Measurements from ENCODE around the gene ITGB1BP1. TPM values are rescaled to one million over a fixed set of nuclear protein-coding genes. Genes with fewer than 3 reads are reported as not detected.

The ITGB1BP1 gene
- total RNA-seq, 2 donors from 2014 or later, result 43.1 to 51.3 TPM

DNA sequence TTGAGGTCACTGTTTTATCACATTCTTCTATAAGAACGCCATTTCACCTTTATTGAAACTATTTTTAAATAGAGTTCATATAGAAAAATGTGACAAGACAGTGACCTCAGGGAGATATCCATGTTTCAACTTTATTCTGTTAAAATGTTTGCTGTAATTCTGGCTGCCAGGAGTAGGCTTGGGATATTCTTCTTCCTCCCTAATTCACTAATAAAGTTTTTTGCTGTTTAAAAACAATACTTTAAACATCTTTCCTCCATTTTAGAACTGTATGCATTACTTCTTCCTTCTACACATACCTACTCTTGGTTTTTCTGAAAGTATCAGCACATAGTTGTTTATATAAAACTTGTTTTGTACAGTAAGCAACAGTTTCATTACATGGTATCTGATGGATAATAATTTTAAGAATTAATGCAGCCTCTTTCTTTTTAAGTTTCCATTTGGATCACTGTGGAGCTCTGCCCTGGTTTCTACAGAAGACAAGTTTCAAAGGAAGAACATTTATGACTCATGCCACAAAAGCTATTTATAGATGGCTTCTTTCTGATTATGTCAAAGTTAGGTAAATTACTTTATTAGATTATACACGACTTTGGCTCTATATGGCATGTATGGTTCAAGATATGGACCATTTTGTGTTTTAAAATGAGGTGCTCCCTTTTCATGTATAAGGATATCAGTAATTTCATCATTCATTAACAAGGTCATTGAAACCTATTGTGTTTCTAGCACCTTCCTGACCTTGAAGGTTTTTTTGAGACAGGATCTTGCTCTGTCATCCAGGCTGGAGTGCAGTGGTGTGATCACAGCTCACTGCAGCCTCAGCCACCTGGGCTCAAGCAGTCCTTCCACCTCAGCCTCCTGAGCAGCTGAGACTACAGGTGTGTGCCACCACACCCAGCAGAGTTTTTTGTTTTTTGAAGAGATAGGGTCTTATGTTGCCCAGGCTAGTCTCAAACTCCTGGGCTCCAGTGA lies 7.3 kb upstream of the ITGB1BP1 start:
- intact Hi-C loops (cut with DNase I, micrococcal nuclease), result no loop called here
- ATAC-seq (no peak), DNase-seq (no peak)

DNA sequence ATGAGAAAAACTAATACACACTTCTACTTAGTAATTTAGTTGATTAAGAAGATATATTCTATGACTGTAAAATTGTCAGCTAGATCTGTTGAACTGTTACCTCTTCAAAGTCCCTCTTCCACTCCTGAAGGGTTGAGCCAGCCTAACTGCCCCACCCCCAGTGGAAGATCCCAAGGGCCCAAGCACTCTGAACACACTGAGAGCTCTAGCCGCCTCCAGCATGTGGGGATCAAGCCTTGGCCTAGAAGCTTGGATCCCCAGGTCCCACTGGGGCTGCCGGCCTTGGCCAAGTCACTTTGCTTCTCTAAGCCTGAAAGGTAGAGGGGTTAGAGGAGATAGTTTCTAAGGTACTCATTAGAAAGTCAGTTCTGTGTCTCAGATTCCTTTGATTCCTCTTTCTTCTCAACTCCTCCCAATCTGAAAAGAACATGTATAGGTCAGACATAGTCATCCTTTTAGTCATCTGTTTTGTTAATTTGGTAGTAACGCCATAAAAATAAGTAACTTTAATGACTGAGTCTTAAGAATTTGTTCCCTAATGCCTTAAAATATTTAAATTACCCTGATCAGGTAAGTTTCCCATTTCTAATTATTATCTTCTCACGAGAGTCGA lies 5.7 kb upstream of the ITGB1BP1 start:
- DNase-seq (no peak), ATAC-seq (no peak)
- intact Hi-C loops (cut with DNase I, micrococcal nuclease), result no loop called here

DNA sequence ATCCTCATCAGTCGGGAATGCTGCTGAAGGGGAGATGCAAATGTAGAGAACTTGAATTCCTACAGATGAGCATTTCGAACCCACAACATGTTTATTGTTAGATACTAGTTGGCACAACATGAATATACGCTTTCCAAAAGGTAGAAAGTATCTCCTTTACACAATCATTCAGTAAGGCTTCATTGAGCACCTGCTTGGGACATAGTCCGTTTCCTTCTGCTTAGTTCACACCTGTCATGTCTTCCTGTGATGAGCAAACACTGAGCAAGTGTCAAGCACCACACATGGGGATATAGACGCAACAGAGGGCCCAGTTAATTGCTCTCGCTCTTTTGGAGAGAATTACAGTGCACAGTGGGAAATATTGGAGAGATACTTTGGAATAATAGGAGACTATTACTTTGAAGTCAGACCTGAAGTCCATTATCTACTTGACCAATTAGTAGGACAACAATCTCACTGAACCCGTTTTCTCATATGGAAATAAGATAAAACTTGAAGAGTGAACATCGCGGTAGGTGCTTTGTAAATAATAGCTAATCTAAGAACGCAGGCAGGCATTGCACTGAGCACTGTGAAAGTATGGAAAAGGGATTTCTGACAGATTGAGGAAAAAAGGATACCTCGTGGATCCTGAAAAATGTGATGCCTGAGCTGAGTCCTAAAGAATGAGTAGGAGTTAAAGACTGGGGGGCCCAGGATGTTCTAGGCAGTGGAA lies 1.3 kb upstream of the ITGB1BP1 start:
- intact Hi-C loops (cut with DNase I, micrococcal nuclease), result no loop called here
- ATAC-seq (no peak), DNase-seq (no peak)

DNA sequence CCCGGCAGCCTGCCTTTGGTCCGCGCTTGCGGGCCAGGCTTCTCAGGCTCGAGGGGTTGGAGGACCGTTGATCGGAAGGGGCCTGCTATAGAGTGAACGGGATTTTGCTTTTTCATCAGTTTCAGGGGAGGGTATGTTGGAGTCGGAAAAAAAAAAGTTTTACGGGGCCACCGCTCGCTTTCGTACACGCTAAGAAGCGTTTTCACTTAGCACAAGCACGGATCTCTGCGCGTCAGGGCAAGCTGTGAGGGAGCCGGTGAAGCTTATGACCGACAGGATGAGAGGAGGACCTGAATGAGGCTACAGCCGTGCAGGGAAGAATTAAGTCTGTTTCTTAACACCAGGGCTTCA lies 569 bp upstream of the ITGB1BP1 start:
- intact Hi-C loops (cut with DNase I, micrococcal nuclease), result no loop called here
- DNase-seq, result peak in 1 of 2 donors; percentile 35

DNA sequence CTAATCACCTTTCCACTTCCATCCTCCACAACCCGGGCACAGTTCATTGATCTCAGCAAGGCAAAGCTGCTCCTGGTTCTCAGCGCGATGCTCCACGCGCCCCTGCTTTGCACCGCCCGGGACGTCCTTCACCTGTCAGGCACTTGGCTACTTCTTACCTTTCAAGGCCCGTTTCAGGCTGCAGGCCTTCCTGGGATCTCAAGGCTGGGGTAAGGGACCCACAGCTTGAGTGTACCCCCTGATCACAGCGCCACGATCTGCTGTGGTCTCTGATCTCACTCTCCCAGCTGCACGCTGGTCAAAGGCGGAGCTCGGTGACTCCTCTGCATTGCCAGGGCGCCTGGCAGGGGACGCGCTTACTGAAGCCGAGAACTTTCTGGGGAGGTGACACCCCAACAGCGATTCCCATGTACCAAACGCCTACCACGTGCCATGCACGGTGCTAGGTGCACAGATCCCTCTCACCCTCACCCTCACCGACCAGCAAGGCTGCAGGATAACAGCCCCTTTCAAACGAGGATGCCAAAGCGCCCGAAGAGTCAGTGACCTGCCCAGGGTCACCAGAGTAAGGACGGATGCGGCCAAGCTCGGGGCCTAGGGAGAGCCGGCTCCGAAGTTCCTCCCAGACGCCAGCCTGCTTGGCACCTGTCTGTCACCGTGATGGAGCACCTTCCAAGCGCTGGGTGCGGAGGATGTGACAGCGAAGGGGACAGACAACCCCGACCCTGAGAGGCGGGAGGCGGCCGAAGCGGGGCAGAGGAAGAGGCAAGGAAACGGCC lies 818 bp downstream of the ITGB1BP1 start:
- peak; percentile 38 for ATAC-seq
- peak; percentile 46 to 57 for DNase-seq
- intact Hi-C loops (cut with DNase I, micrococcal nuclease), result no loop called here

More for the DNA sequence above, 569 bp upstream of the ITGB1BP1 start:
- ATAC-seq, result peak; percentile 17

DNA sequence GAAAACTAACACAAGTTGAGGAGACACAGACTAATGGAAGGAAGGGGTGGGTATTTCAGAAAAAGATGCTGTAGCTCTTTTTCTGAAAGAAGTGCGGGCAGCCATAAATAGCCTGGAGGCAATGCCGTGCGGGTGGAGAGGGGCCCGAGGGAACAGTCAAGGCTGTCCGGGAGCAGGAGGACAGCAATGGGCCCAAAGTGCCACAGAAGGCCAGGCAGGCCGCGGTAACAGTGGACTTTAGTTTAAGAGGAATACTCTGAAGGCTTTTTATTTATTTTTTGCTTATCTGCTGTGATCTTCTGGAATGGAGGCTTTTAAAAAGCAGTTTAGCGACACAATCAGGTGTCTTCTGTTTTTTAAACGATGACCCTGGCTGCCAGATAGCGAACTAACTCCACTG lies 2.8 kb downstream of the ITGB1BP1 start:
- DNase-seq, result no peak
- ATAC-seq, result no peak
- intact Hi-C loops (cut with DNase I, micrococcal nuclease), result no loop called here

DNA sequence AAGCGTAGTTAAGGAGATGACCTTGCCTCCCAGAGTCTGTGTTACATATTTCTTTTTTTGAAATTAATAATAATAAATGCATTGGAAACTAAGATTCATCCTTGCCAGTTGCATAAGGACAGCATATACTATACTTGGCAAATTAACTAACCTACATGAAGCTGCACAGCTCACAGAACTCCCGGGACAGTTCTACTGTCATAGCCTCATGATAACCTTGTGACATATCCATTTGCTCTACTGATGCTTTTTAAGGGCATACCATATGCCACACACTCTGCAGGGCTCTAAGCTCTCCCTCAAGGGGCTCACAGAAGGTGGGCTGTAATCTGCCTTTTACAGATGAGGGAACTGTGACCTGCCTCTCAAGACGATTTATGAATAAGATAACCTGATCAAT lies 3.8 kb downstream of the ITGB1BP1 start:
- ATAC-seq (no peak), DNase-seq (no peak)
- intact Hi-C loops (cut with DNase I, micrococcal nuclease), result no loop called here

DNA sequence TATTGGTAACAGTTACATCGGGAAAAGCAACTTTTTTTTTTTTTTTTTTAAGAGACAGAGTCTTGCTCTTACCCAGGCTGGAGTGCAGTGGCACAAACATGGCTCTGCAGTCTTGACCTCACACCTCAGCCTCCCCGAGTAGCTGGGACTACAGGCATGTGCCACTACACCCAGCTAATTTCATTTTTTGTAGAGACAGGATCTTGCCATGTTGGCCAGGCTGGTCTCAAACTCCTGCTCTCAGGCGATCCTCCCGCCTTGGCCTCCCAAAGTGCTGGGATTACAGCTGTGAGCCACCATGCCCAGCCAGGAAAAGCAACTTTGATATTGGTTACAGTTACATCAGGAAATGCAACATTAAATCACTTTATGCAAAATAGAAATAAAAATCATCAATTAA lies 4.6 kb downstream of the ITGB1BP1 start:
- intact Hi-C loops (cut with DNase I, micrococcal nuclease), result no loop called here

DNA sequence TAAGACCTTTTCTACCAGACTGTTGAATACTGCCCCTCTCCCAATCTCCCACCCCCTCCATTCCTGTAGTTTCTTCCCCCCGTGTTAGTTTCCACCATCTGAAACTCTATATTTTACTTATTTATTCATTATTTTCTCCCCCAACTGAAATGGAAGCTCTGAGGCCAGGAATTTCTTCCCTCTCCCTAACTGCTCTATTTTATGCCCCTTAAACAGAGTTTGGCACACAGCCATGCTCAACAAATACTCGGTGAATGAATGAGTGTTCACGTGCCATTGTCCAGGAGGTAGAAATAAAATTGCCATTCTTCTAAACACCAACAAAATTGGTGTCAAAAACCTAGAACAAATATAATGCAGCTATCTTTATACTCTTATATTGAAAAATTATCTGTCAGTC lies 5.6 kb downstream of the ITGB1BP1 start:
- DNase-seq (no peak), ATAC-seq (no peak)
- intact Hi-C loops (cut with DNase I, micrococcal nuclease), result no loop called here

More for the DNA sequence above, 4.6 kb downstream of the ITGB1BP1 start:
- ATAC-seq (no peak), DNase-seq (no peak)

DNA sequence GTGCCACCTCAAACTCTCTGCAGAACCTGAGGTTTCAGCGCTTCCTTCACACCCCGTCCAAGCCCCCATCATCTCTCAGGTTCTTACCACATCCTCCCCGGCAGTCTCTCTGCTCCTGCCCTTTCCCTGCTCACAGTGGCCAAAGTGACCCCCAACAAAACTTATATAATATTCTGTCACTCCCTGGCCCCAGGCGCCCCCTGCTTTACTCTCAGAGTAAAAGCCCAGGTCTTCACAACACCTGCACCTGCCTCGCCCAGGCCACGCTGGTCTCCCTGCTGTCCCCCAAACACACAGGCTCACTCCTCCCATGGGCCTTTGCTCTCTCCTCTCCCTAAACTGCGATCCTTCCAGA lies 6.4 kb downstream of the ITGB1BP1 start:
- no peak for ATAC-seq
- DNase-seq, result no peak
- intact Hi-C loops (cut with DNase I, micrococcal nuclease), result no loop called here

DNA sequence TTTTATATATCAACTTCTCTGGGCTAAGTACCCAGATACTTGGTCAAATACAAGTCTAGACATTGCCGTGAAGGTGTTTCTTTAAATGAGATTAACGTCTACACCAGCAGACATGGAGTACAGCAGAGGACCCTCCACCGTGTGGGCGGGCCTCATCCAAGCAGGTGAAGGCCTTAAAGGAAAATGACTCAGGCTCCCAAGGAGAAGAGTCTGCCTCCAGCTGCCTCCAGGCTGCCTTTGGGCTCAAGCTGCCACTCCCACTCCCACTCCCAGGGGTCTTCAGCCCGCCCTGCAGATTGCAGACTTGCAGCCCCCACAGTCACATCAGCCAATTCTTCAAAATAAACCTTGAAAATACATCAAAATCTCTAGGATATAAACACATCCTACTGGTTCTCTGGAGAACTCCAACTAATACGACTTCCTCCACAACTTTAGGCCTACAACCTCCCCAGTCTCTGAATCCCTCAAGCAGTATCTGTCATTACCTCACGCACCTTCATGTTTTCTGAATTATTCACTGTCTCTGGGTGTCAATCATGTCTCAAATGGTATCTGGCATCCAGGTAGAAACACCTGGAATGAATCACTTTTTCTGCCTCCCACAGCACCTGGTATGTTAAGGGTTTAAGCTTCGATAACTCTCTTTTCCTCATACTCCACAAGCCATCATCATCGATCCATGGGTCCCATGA lies 6.9 kb downstream of the ITGB1BP1 start:
- ATAC-seq (no peak), DNase-seq (no peak)
- intact Hi-C loops (cut with DNase I, micrococcal nuclease), result no loop called here

DNA sequence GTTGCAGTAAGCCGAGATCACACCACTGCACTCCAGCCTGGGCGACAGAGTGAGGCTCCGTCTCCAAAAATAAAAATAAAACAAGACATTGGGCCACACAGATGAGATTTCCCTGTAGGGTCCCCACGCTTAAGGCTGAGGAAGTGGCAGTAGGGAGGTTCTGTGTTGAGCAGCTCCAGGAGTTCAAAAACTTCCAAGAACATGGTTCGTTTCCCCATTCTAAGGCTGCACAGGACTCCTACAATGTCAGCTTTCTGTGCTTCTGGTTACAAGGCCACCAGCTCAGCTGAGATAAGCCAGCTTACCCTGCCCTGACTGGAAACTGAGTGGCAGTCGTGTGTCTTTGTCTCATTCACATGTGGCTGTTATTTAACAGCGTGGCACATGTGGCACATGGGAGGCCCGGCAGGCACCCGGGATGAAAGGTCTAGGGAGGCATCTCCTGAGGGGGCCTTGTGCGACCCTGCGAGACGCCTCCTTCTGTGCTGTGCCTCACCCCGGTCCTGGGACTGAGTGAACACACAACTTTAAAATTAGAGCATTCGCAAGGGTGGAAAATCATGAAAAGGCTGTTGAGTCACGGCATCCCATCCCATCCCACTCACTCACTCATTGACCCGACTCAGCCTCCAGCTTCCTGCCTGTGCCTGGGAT lies 7.7 kb downstream of the ITGB1BP1 start:
- intact Hi-C loops (cut with DNase I, micrococcal nuclease), result no loop called here
- ATAC-seq, result no peak
- no peak for DNase-seq

DNA sequence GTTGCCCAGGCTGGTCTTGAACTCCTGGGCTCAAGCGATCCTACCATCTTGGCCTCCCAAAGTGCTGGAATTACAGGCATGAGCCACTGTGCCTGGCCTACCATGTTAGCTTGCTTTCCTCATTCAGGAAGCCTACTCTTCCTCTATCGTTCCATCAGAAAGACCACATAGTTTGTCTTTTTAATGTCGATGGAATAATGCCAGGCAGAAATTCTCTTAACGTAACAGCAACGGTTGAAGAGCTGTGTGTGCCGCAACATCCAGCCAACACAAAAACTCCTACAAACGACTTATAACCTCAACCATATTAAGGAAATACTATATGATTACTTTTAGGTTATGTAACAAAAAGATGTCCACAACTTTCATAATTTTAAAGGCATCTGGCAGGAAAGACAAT lies 10.5 kb downstream of the ITGB1BP1 start:
- intact Hi-C loops (cut with DNase I, micrococcal nuclease), result no loop called here
- no peak for DNase-seq
- ATAC-seq, result no peak

DNA sequence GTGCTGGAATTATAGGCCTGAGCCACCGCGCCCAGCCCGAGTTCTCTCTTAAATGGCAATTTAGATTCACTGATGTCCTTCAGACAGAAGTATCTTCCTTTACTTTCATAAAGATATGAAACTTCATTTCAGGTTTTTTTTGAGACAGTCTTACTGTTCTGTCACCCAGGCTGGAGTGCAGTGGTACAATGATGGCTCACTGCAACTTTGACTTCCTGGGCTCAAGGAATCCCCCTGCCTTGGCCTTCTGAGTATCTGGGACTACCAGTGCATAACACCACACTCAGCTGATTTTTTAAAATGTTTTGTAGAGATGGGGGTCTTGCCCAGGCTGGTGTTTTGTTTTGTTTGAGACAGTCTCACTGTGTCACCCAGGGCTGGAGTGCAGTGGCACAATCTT lies 13.2 kb downstream of the ITGB1BP1 start:
- DNase-seq, result no peak
- intact Hi-C loops (cut with DNase I, micrococcal nuclease), result no loop called here

DNA sequence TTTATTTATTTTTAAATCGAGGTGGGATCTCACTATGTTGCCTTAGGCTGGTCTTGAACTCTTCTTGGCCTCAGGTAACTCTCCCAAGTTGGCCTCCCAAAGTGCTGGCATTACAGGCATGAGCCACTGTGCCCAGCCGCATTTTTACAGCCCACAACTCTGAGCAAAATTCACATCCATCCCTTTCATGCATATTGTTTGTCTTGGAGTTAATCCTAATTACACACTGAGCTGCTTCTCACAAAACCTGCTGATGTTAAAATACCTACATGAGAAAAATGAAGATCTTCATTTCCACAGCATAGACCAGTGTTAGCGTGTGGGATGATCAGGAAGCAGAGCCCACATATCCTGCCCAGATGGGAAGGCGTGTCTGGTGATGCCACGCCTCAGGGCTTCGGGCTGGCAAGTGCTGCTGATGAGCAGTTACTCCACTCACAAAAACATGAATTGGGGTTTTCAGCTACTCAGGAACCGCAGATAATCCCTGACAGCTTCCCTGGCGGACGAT lies 14.6 kb downstream of the ITGB1BP1 start:
- intact Hi-C loops (cut with DNase I, micrococcal nuclease), result no loop called here
- ATAC-seq, result peak; percentile 84
- peak in 1 of 2 donors; percentile 27 for DNase-seq

More for the DNA sequence above, 13.2 kb downstream of the ITGB1BP1 start:
- no peak for ATAC-seq

DNA sequence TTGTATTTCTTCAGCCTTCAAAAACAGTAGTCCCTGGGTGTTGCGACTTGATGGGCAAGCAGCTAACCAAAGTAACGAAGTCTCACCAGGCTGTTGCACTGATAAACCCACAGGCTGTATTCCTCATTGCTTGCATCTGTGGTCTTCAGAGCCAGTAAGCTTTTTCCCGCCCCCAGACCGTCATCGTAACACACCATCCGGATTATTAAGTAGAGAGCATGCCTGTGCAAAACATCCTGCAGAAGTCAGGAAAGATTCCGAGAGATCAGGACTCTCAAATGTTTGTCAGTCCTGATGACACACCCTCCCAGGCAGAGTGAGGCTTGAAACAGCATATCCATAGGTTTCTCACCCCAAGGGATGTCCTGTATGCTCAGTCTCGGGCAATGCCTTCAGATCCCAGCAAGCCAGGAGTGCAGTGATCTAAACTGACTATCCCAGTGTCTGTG lies 15.9 kb downstream of the ITGB1BP1 start:
- DNase-seq (no peak), ATAC-seq (no peak)
- intact Hi-C loops (cut with DNase I, micrococcal nuclease), result no loop called here

DNA sequence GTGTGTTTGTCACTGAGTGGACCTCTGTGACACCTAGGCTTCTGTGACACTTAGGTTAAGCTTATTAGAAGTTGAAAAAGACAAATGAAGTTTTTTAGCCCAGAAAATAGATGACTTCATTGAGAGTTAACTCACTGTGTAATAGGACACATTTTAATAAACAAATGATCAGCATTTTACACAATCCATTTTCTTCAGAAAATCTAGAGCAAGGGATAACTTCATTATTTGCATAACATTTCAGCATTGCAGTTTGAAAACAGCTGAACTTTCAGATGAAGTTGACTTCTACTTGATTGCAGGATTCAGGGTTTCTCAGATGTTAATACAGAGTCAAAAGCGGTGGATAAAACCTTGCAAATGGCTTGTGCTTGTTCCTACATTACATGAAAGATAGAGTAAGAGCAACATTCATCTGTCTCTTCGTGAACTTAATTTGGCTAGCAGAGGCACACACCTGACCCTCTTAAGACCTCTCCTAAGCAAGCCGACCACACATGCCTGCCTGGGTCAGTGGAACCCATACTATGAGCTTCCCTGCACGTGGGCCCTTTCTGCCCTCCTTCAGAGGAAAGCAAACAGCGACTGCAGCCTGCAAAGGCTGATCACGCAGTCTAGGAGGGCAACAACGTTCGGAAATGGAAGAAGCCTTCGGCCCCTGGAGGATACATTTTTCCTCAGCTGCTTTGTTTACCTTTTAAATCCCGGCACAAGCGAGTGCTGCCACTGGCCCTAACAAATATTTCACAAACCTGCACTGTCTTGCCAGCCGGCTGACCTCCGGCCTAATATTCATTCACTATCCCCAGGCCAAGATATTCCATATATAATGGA lies 16.6 kb downstream of the ITGB1BP1 start:
- no peak for DNase-seq
- ATAC-seq, result no peak
- intact Hi-C loops (cut with DNase I, micrococcal nuclease), result no loop called here
